ENCODE data around the gene TUBB4A.

DNA sequence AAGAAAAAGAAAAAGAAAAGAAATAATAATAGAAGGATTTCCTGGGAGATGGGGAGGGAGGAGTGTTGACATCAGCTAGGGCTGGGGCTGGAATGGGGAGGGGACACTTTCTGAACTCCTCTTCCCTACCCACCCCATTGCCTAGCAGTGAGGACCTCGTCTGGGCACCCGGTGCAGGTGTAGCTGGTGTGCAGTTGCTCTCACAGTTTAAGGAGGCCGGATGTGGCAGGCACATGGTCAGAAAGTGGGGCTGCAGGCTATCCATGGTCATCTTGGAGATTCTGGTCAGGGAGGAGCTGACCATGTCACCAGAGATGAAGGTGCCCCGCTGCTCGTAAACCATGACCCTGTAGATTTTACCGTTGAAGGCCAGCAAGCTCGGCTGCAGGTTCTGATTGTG, 8.5 kb upstream of the TUBB4A start:
- TF ChIP-seq POLR2AphosphoS5 (IDR thresholded peaks at IDR 0.05; ENCODE audit: low read depth, low read length): no peak
- no peak for TF ChIP-seq ZNF274 (IDR thresholded peaks at IDR 0.05; ENCODE audit: borderline replicate concordance, extremely low read depth, low read length)
- TF ChIP-seq FOSL1 (IDR thresholded peaks at IDR 0.05; ENCODE audit: insufficient read depth, low read depth, low read length): no peak
- no peak for TF ChIP-seq CHD2 (IDR thresholded peaks at IDR 0.05; ENCODE audit: low read length)
- no peak for TF ChIP-seq RAD21 (IDR thresholded peaks at IDR 0.05 in 1 of 2, conservative IDR thresholded peaks at IDR 0.05 in 1 of 2; ENCODE audit: low read depth in 2 of 2, low read length in 2 of 2)
- TF ChIP-seq, protein P1, sequence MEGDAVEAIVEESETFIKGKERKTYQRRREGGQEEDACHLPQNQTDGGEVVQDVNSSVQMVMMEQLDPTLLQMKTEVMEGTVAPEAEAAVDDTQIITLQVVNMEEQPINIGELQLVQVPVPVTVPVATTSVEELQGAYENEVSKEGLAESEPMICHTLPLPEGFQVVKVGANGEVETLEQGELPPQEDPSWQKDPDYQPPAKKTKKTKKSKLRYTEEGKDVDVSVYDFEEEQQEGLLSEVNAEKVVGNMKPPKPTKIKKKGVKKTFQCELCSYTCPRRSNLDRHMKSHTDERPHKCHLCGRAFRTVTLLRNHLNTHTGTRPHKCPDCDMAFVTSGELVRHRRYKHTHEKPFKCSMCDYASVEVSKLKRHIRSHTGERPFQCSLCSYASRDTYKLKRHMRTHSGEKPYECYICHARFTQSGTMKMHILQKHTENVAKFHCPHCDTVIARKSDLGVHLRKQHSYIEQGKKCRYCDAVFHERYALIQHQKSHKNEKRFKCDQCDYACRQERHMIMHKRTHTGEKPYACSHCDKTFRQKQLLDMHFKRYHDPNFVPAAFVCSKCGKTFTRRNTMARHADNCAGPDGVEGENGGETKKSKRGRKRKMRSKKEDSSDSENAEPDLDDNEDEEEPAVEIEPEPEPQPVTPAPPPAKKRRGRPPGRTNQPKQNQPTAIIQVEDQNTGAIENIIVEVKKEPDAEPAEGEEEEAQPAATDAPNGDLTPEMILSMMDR (IDR thresholded peaks at IDR 0.05; ENCODE audit: control extremely low read depth in 1 of 3, insufficient read depth in 1 of 3, low read depth in 1 of 3, low read length in 3 of 3): no peak
- TF ChIP-seq SIN3A (conservative IDR thresholded peaks at IDR 0.05 in 1 of 2, IDR thresholded peaks at IDR 0.05 in 1 of 2; ENCODE audit: low read depth in 1 of 2, low read length in 2 of 2): no peak
- TF ChIP-seq KDM1A (IDR thresholded peaks at IDR 0.05; ENCODE audit: borderline replicate concordance, low read length): no peak
- TF ChIP-seq, protein P2, sequence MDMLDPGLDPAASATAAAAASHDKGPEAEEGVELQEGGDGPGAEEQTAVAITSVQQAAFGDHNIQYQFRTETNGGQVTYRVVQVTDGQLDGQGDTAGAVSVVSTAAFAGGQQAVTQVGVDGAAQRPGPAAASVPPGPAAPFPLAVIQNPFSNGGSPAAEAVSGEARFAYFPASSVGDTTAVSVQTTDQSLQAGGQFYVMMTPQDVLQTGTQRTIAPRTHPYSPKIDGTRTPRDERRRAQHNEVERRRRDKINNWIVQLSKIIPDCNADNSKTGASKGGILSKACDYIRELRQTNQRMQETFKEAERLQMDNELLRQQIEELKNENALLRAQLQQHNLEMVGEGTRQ (IDR thresholded peaks at IDR 0.05; ENCODE audit: low read length): no peak
- no peak for TF ChIP-seq HDAC2 (IDR thresholded peaks at IDR 0.05; ENCODE audit: borderline replicate concordance in 1 of 2, low read depth in 2 of 2, low read length in 2 of 2)
- no peak for TF ChIP-seq HDAC6 (IDR thresholded peaks at IDR 0.05; ENCODE audit: low read depth, low read length)
- TF ChIP-seq SP1 (IDR thresholded peaks at IDR 0.05; ENCODE audit: low read depth, low read length): no peak

All from H1 (cell line).